ENCODE results near the gene EPHB1.

The EPHB1 gene

GRCh38 chr3:135089451-135089850 is 294.4 kb downstream of the EPHB1 start:
- Histone ChIP-seq H2BK120ac (ENCODE audit: low read depth, low read length) (no peak overlapping the region), H3K36me3 (ENCODE audit: control insufficient read depth in 1 of 2, insufficient read depth in 2 of 2, low read depth in 1 of 2, low read length in 2 of 2) (no peaks in the 10 kb centered on the region), H2BK12ac (ENCODE audit: low read length in 2 of 2) (no peak overlapping the region), H3K14ac (ENCODE audit: low read length in 2 of 2) (no peak overlapping the region), H3K79me1 (replicated peaks; ENCODE audit: low read length, poor library complexity, severe bottlenecking) (no peaks in the 10 kb centered on the region), H3K27ac (ENCODE audit: low read length, poor library complexity, severe bottlenecking) (no peak overlapping the region), H2BK5ac (ENCODE audit: low read depth, low read length, poor library complexity, severe bottlenecking) (no peak overlapping the region), H3K4me1 (ENCODE audit: control insufficient read depth, insufficient read depth, low read depth, low read length) (no peaks in the 10 kb centered on the region), H4K91ac (ENCODE audit: low read length) (no peak overlapping the region), H3K9ac (ENCODE audit: low read length) (no peak overlapping the region), H3K23ac (ENCODE audit: low read length in 2 of 2) (no peak overlapping the region), H3K27me3 (ENCODE audit: control insufficient read depth in 1 of 2, insufficient read depth in 1 of 2, low read length in 2 of 2) (peaks cover 0 to 11% of the 10 kb centered on the region in 2 experiments), H4K8ac (ENCODE audit: low read length) (no peak overlapping the region), H3K4me3 (ENCODE audit: insufficient read depth in 1 of 2, low read depth in 1 of 2, low read length in 2 of 2) (no peak overlapping the region), H3K4me2 (ENCODE audit: low read length, poor library complexity, severe bottlenecking) (no peak overlapping the region), H2AK5ac (ENCODE audit: low read length, severe bottlenecking) (no peak overlapping the region), H3K9me3 (ENCODE audit: control insufficient read depth, low read length) (no peaks in the 10 kb centered on the region), H3K4ac (ENCODE audit: low read depth in 1 of 2, low read length in 2 of 2) (no peak overlapping the region), H2AFZ (ENCODE audit: low read depth, low read length) (no peak overlapping the region), H2BK15ac (ENCODE audit: low read depth, poor library complexity, severe bottlenecking) (no peak overlapping the region), H3K18ac (ENCODE audit: low read depth in 1 of 2, low read length in 2 of 2) (no peak overlapping the region)
- 57% methylated on average over 5 of the region's 5 CpGs for WGBS
- no peak for DNase-seq

- Histone ChIP-seq H3K4ac (ENCODE audit: low read depth in 1 of 2, low read length in 2 of 2) (no peak overlapping the region), H3K36me3 (ENCODE audit: control insufficient read depth in 1 of 2, insufficient read depth in 2 of 2, low read depth in 1 of 2, low read length in 2 of 2) (no peaks in the 10 kb centered on the region), H2BK15ac (ENCODE audit: low read depth, poor library complexity, severe bottlenecking) (no peak overlapping the region), H2BK12ac (ENCODE audit: low read length in 2 of 2) (no peak overlapping the region), H3K9me3 (ENCODE audit: control insufficient read depth, low read length) (no peaks in the 10 kb centered on the region), H3K27me3 (ENCODE audit: control insufficient read depth in 1 of 2, insufficient read depth in 1 of 2, low read length in 2 of 2) (peaks cover 0 to 11% of the 10 kb centered on the region in 2 experiments), H3K4me1 (ENCODE audit: control insufficient read depth, insufficient read depth, low read depth, low read length) (no peaks in the 10 kb centered on the region), H3K4me3 (ENCODE audit: insufficient read depth in 1 of 2, low read depth in 1 of 2, low read length in 2 of 2) (no peak overlapping the region), H2BK5ac (ENCODE audit: low read depth, low read length, poor library complexity, severe bottlenecking) (no peak overlapping the region), H3K4me2 (ENCODE audit: low read length, poor library complexity, severe bottlenecking) (no peak overlapping the region), H3K14ac (ENCODE audit: low read length in 2 of 2) (no peak overlapping the region), H4K8ac (ENCODE audit: low read length) (no peak overlapping the region), H2AK5ac (ENCODE audit: low read length, severe bottlenecking) (no peak overlapping the region), H2BK120ac (ENCODE audit: low read depth, low read length) (no peak overlapping the region), H3K79me1 (replicated peaks; ENCODE audit: low read length, poor library complexity, severe bottlenecking) (no peaks in the 10 kb centered on the region), H3K27ac (ENCODE audit: low read length, poor library complexity, severe bottlenecking) (no peak overlapping the region), H3K9ac (ENCODE audit: low read length) (no peak overlapping the region), H4K91ac (ENCODE audit: low read length) (no peak overlapping the region), H3K18ac (ENCODE audit: low read depth in 1 of 2, low read length in 2 of 2) (no peak overlapping the region), H3K23ac (ENCODE audit: low read length in 2 of 2) (no peak overlapping the region), H2AFZ (ENCODE audit: low read depth, low read length) (no peak overlapping the region)
- DNase-seq: no peak
- 70% methylated on average over 2 of the region's 2 CpGs for WGBS
Observed at GRCh38 chr3:135090020-135090717, 295.1 kb downstream of the EPHB1 start.

GRCh38 chr3:135091946-135092345 is 296.9 kb downstream of the EPHB1 start:
- no peaks in the 10 kb centered on the region for H3K79me1 ChIP-seq (replicated peaks; ENCODE audit: low read length, poor library complexity, severe bottlenecking)
- no peak overlapping the region for H3K14ac ChIP-seq (ENCODE audit: low read length in 2 of 2)
- H3K23ac ChIP-seq (ENCODE audit: low read length in 2 of 2): no peak overlapping the region
- no peak overlapping the region for H2BK120ac ChIP-seq (ENCODE audit: low read depth, low read length)
- no peaks in the 10 kb centered on the region for H3K36me3 ChIP-seq (ENCODE audit: control insufficient read depth in 1 of 2, insufficient read depth in 2 of 2, low read depth in 1 of 2, low read length in 2 of 2)
- H3K9ac ChIP-seq (ENCODE audit: low read length): no peak overlapping the region
- no peak for DNase-seq
- no peak overlapping the region for H3K27ac ChIP-seq (ENCODE audit: low read length, poor library complexity, severe bottlenecking)
- H4K8ac ChIP-seq (ENCODE audit: low read length): no peak overlapping the region
- H3K4me1 ChIP-seq (ENCODE audit: control insufficient read depth, insufficient read depth, low read depth, low read length): no peaks in the 10 kb centered on the region
- H3K4ac ChIP-seq (ENCODE audit: low read depth in 1 of 2, low read length in 2 of 2): no peak overlapping the region
- no peaks in the 10 kb centered on the region for H3K9me3 ChIP-seq (ENCODE audit: control insufficient read depth, low read length)
- no peaks in the 10 kb centered on the region for H3K27me3 ChIP-seq (ENCODE audit: control insufficient read depth in 1 of 2, insufficient read depth in 1 of 2, low read length in 2 of 2)
- H3K4me3 ChIP-seq (ENCODE audit: insufficient read depth in 1 of 2, low read depth in 1 of 2, low read length in 2 of 2): no peak overlapping the region
- no peak overlapping the region for H3K18ac ChIP-seq (ENCODE audit: low read depth in 1 of 2, low read length in 2 of 2)
- H2AFZ ChIP-seq (ENCODE audit: low read depth, low read length): no peak overlapping the region
- no peak overlapping the region for H2BK12ac ChIP-seq (ENCODE audit: low read length in 2 of 2)
- 78% methylated on average over 5 of the region's 5 CpGs for WGBS
- no peak overlapping the region for H2AK5ac ChIP-seq (ENCODE audit: low read length, severe bottlenecking)
- no peak overlapping the region for H2BK5ac ChIP-seq (ENCODE audit: low read depth, low read length, poor library complexity, severe bottlenecking)
- no peak overlapping the region for H2BK15ac ChIP-seq (ENCODE audit: low read depth, poor library complexity, severe bottlenecking)
- H3K4me2 ChIP-seq (ENCODE audit: low read length, poor library complexity, severe bottlenecking): no peak overlapping the region
- no peak overlapping the region for H4K91ac ChIP-seq (ENCODE audit: low read length)

GRCh38 chr3:135093121-135093520 is 298.1 kb downstream of the EPHB1 start:
- no peak overlapping the region for H3K4me2 ChIP-seq (ENCODE audit: low read length, poor library complexity, severe bottlenecking)
- no peaks in the 10 kb centered on the region for H3K9me3 ChIP-seq (ENCODE audit: control insufficient read depth, low read length)
- no peak overlapping the region for H2BK120ac ChIP-seq (ENCODE audit: low read depth, low read length)
- H3K36me3 ChIP-seq (ENCODE audit: control insufficient read depth in 1 of 2, insufficient read depth in 2 of 2, low read depth in 1 of 2, low read length in 2 of 2): no peaks in the 10 kb centered on the region
- no peak overlapping the region for H3K9ac ChIP-seq (ENCODE audit: low read length)
- H2BK15ac ChIP-seq (ENCODE audit: low read depth, poor library complexity, severe bottlenecking): no peak overlapping the region
- DNase-seq: no peak
- H2BK12ac ChIP-seq (ENCODE audit: low read length in 2 of 2): no peak overlapping the region
- no peak overlapping the region for H2AK5ac ChIP-seq (ENCODE audit: low read length, severe bottlenecking)
- no peak overlapping the region for H3K14ac ChIP-seq (ENCODE audit: low read length in 2 of 2)
- no peak overlapping the region for H3K18ac ChIP-seq (ENCODE audit: low read depth in 1 of 2, low read length in 2 of 2)
- no peak overlapping the region for H3K4me3 ChIP-seq (ENCODE audit: insufficient read depth in 1 of 2, low read depth in 1 of 2, low read length in 2 of 2)
- H3K79me1 ChIP-seq (replicated peaks; ENCODE audit: low read length, poor library complexity, severe bottlenecking): no peaks in the 10 kb centered on the region
- 73% methylated on average over 4 of the region's 4 CpGs for WGBS
- no peak overlapping the region for H3K27ac ChIP-seq (ENCODE audit: low read length, poor library complexity, severe bottlenecking)
- H3K23ac ChIP-seq (ENCODE audit: low read length in 2 of 2): no peak overlapping the region
- H4K8ac ChIP-seq (ENCODE audit: low read length): no peak overlapping the region
- no peaks in the 10 kb centered on the region for H3K4me1 ChIP-seq (ENCODE audit: control insufficient read depth, insufficient read depth, low read depth, low read length)
- H3K4ac ChIP-seq (ENCODE audit: low read depth in 1 of 2, low read length in 2 of 2): no peak overlapping the region
- no peak overlapping the region for H2BK5ac ChIP-seq (ENCODE audit: low read depth, low read length, poor library complexity, severe bottlenecking)
- no peaks in the 10 kb centered on the region for H3K27me3 ChIP-seq (ENCODE audit: control insufficient read depth in 1 of 2, insufficient read depth in 1 of 2, low read length in 2 of 2)
- H4K91ac ChIP-seq (ENCODE audit: low read length): no peak overlapping the region
- H2AFZ ChIP-seq (ENCODE audit: low read depth, low read length): no peak overlapping the region
